ENCODE results near the gene CIAO2B.
"Not testable (repeated sequence)": the region's sequence is repeated elsewhere in the genome, so short reads cannot be mapped to it uniquely, and the experiment has no call there.

DNA sequence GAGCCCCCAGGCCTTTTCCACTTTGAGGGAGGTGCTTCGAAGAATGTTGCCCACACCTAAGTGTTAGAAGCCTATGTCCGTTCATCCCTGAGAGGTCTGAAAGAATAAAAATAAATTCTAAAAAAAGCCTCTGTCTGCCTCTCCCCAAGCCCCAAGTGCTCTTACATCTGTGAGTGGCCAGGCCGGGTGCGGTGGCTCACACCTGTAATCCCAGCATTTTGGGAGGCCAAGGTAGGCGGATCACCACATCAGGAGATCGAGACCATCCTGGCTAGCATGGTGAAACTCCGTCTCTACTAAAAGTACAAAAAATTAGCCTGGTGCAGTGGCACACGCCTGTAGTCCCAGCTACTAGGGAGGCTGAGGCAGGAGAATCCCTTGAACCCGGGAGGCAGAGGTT, 10.8 kb upstream of the CIAO2B start:
- TF ChIP-seq POLR2A (IDR thresholded peaks at IDR 0.05), result not testable (repeated sequence)
- TF ChIP-seq, protein P1, sequence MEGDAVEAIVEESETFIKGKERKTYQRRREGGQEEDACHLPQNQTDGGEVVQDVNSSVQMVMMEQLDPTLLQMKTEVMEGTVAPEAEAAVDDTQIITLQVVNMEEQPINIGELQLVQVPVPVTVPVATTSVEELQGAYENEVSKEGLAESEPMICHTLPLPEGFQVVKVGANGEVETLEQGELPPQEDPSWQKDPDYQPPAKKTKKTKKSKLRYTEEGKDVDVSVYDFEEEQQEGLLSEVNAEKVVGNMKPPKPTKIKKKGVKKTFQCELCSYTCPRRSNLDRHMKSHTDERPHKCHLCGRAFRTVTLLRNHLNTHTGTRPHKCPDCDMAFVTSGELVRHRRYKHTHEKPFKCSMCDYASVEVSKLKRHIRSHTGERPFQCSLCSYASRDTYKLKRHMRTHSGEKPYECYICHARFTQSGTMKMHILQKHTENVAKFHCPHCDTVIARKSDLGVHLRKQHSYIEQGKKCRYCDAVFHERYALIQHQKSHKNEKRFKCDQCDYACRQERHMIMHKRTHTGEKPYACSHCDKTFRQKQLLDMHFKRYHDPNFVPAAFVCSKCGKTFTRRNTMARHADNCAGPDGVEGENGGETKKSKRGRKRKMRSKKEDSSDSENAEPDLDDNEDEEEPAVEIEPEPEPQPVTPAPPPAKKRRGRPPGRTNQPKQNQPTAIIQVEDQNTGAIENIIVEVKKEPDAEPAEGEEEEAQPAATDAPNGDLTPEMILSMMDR (IDR thresholded peaks at IDR 0.05), result not testable (repeated sequence)
